Prostate gland (tissue), 2 donors: Measurements from ENCODE around the gene MAP7D2. TPM values are rescaled to one million over a fixed set of nuclear protein-coding genes. Genes with fewer than 3 reads are reported as not detected.

Experiments used
- DNase-seq: peaks from one replicate; pipeline ENCODE4 v3.0.0-alpha.2; 2019; ENCODE audit warnings: low spot score
- H3K27ac ChIP-seq, 2 donors: fragments of 200-600 bp; sonication (generic); 2 replicates each; pipeline ENCODE4 v1.5.1; 2017 to 2019
- H3K27me3 ChIP-seq: fragments of 200-600 bp; sonication (generic); replicated peaks from 2 replicates; pipeline ENCODE4 v1.5.1; 2019; ENCODE audit not compliant: insufficient read depth
- H3K36me3 ChIP-seq, 2 donors: fragments of 200-600 bp; sonication (generic); 1 replicate in 1 of 2; 2 replicates in 1 of 2; pipeline versions ENCODE4 v1.5.1 to v1.8.1; 2017 to 2019
- H3K4me1 ChIP-seq: fragments of 200-600 bp; sonication (generic); replicated peaks from 2 replicates; pipeline ENCODE4 v1.5.1; 2019
- H3K4me3 ChIP-seq, 2 donors: fragments of 200-600 bp; sonication (generic); 2 replicates each; pipeline ENCODE4 v1.5.1; 2017 to 2019
- H3K9me3 ChIP-seq: fragments of 200-600 bp; sonication (generic); 2 replicates; pipeline ENCODE4 v1.5.1; 2017
- CTCF ChIP-seq, 4 experiments: fragments of 200-600 bp in 2 of 4; fragments of 450-650 bp in 2 of 4; sonication (generic) in 2 of 4; IDR thresholded peaks; 1 replicate in 3 of 4; 2 replicates in 1 of 4; pipeline ENCODE4 v1.5.1; 2016 to 2019; ENCODE audit warnings: antibody characterized with exemption in 4 of 4, mild to moderate bottlenecking in 2 of 4, moderate library complexity in 2 of 4
- POLR2A ChIP-seq: fragments of 450-650 bp; IDR thresholded peaks from one replicate; pipeline ENCODE4 v1.6.1; 2016; ENCODE audit warnings: antibody characterized with exemption, mild to moderate bottlenecking
- POLR2AphosphoS5 ChIP-seq: sonication (generic); formaldehyde crosslinking; IDR thresholded peaks from one replicate; pipeline ENCODE4 v1.6.1; 2017; ENCODE audit warnings: antibody characterized with exemption
- WGBS: methylation state at CpG from one replicate; pipeline ENCODE4 v1.1.5; 2018; 5-methylcytosine and 5-hydroxymethylcytosine counted together
- intact Hi-C: fragments of 100-400 bp; cut with DNase I; formaldehyde crosslinking; loops from one replicate; pipeline ENCODE4 v1.14.2; 2022
- total RNA-seq, 2 donors: library from RNA; depleted of rRNA; stranded (reverse); fragments of >200 nt; gene quantifications; one replicate each; pipeline ENCODE4 v1.1.0, GENCODE V29; 2016

Gene MAP7D2
- total RNA-seq, 2 donors from 2014 or later: 1.3 to 9.9 TPM

DNA sequence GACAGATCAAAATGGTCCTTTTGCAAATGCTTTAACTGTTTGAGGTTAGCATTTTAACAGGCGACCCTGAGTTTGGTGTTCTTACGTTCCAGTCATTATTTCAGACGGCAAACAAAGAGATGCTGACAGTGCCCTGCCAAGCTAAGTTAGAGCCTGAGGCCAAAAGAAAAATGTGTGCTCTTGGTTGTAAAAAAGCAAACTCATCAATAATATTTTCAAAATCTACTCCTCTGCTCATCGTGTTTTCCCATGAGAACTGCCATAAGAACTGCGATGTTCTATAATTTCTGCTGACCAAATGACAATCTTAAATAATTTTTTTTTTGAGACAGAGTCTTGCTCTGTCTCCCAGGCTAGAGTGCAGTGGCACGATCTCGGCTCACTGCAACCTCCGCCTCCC lies 63.2 kb downstream of the MAP7D2 start:
- no peaks in the 10 kb centered on the region for H3K9me3 ChIP-seq
- intact Hi-C loops: no loop called here
- TF ChIP-seq CTCF (IDR thresholded peaks at IDR 0.05) (no peak), POLR2AphosphoS5 (no peak), POLR2A (no peak)
- no peak overlapping the region for H3K4me3 ChIP-seq
- no peaks in the 10 kb centered on the region for H3K4me1 ChIP-seq
- no peaks in the 10 kb centered on the region for H3K36me3 ChIP-seq
- WGBS: 77% methylated on average over 8 of the region's 8 CpGs
- H3K27me3 ChIP-seq: no peaks in the 10 kb centered on the region
- H3K27ac ChIP-seq: no peak overlapping the region
- DNase-seq: no peak

DNA sequence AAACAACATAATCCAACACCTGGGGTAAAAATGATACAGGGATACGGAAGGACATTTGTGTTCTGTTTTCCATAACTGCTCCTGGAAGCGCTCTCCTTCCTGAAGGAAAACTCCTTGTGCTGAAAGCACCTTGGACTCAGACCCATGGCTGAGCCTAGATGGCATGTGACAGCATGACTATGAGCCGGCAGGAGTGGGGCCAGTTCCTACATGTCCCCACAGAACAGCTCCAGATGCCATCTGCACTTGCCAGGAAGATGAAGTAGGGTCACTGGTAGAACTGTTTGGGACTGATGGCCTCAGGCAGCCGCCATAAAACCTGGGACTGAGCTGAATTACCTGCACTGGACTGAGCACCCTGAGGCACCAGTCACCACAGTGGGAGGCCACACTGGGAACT lies 69.8 kb downstream of the MAP7D2 start:
- no peaks in the 10 kb centered on the region for H3K27me3 ChIP-seq

GRCh38 chrX:20046223-20046622 lies 70.5 kb downstream of the MAP7D2 start:
- no peak overlapping the region for H3K27ac ChIP-seq
- H3K36me3 ChIP-seq: no peaks in the 10 kb centered on the region
- H3K27me3 ChIP-seq: no peaks in the 10 kb centered on the region
- no peaks in the 10 kb centered on the region for H3K9me3 ChIP-seq
- TF ChIP-seq POLR2AphosphoS5 (no peak), CTCF (IDR thresholded peaks at IDR 0.05) (no peak), POLR2A (no peak)
- H3K4me1 ChIP-seq: no peaks in the 10 kb centered on the region
- intact Hi-C loops: no loop called here
- DNase-seq: no peak
- WGBS: 40% methylated on average over 1 of the region's 1 CpG
- H3K4me3 ChIP-seq: no peak overlapping the region

More for the DNA sequence above, 69.8 kb downstream of the MAP7D2 start:
- Histone ChIP-seq H3K9me3 (no peaks in the 10 kb centered on the region), H3K27ac (no peak overlapping the region), H3K4me3 (no peak overlapping the region), H3K36me3 (no peaks in the 10 kb centered on the region), H3K4me1 (no peaks in the 10 kb centered on the region)
- intact Hi-C loops: no loop called here
- DNase-seq: peak; percentile 28
- TF ChIP-seq POLR2AphosphoS5 (peak; percentile 31), CTCF (IDR thresholded peaks at IDR 0.05) (no peak), POLR2A (no peak)
- 48% methylated on average over 4 of the region's 4 CpGs for WGBS

GRCh38 chrX:20042221-20042620 lies 74.5 kb downstream of the MAP7D2 start:
- H3K27me3 ChIP-seq: no peaks in the 10 kb centered on the region
- WGBS: 96% methylated on average over 7 of the region's 7 CpGs
- DNase-seq: no peak
- intact Hi-C loops: no loop called here
- H3K36me3 ChIP-seq: no peaks in the 10 kb centered on the region
- no peaks in the 10 kb centered on the region for H3K9me3 ChIP-seq
- H3K27ac ChIP-seq: no peak overlapping the region
- H3K4me3 ChIP-seq: no peak overlapping the region
- TF ChIP-seq POLR2AphosphoS5 (no peak), POLR2A (no peak), CTCF (IDR thresholded peaks at IDR 0.05) (no peak)
- no peaks in the 10 kb centered on the region for H3K4me1 ChIP-seq

GRCh38 chrX:20038966-20039365 lies 77.7 kb downstream of the MAP7D2 start:
- TF ChIP-seq POLR2A (no peak), POLR2AphosphoS5 (no peak), CTCF (IDR thresholded peaks at IDR 0.05) (no peak)

More at GRCh38 chrX:20038966-20039365, 77.7 kb downstream of the MAP7D2 start:
- Histone ChIP-seq H3K4me1 (no peaks in the 10 kb centered on the region), H3K4me3 (no peak overlapping the region), H3K27me3 (no peaks in the 10 kb centered on the region), H3K27ac (no peak overlapping the region), H3K36me3 (no peaks in the 10 kb centered on the region), H3K9me3 (no peaks in the 10 kb centered on the region)
- intact Hi-C loops: no loop called here
- no peak for DNase-seq
- WGBS: 76% methylated on average over 3 of the region's 3 CpGs
